Measurements from ENCODE around the gene LIPI. TPM values are rescaled to one million over a fixed set of nuclear protein-coding genes. Genes with fewer than 3 reads are reported as not detected.

The LIPI gene
- total and polyA plus RNA-seq, 12 donors, result not detected

- intact Hi-C loops (cut with DNase I), result loop anchor here in 1 of 10 donors (10.0 kb wide), 1 partner anchor 53 kb away; no protein-coding TSS in a partner anchor
Observed at GRCh38 chr21:14097881-14098499, 112.8 kb downstream of the LIPI start.

GRCh38 chr21:14096577-14096976 lies 114.2 kb downstream of the LIPI start:
- H3K36me3 ChIP-seq, result no peaks in the 10 kb centered on the region
- no peaks in the 10 kb centered on the region for H3K9me3 ChIP-seq
- WGBS, 2 donors, result 87 to 96% methylated on average over 6 of the region's 6 CpGs
- H3K27me3 ChIP-seq, result no peaks in the 10 kb centered on the region
- no peak overlapping the region for H3K4me3 ChIP-seq
- DNase-seq (no peak), ATAC-seq (no peak)
- H3K4me1 ChIP-seq, result no peaks in the 10 kb centered on the region
- no peak for TF ChIP-seq CTCF (IDR thresholded peaks at IDR 0.05)
- intact Hi-C loops (cut with DNase I), result loop anchor here in 1 of 10 donors (10.0 kb wide), 1 partner anchor 52 kb away; no protein-coding TSS in a partner anchor
- H3K27ac ChIP-seq, result no peak overlapping the region

More at GRCh38 chr21:14097881-14098499, 112.8 kb downstream of the LIPI start:
- no peaks in the 10 kb centered on the region for H3K36me3 ChIP-seq
- H3K27me3 ChIP-seq, result no peaks in the 10 kb centered on the region
- no peaks in the 10 kb centered on the region for H3K9me3 ChIP-seq
- H3K4me1 ChIP-seq, result no peaks in the 10 kb centered on the region
- no peak for TF ChIP-seq CTCF (IDR thresholded peaks at IDR 0.05)
- DNase-seq, result no peak
- ATAC-seq, result no peak
- H3K27ac ChIP-seq, result no peak overlapping the region
- no peak overlapping the region for H3K4me3 ChIP-seq
- WGBS, 2 donors, result 95 to 97% methylated on average over 2 of the region's 2 CpGs

GRCh38 chr21:14096172-14096571 lies 114.6 kb downstream of the LIPI start:
- Histone ChIP-seq H3K27ac (no peak overlapping the region), H3K4me1 (no peaks in the 10 kb centered on the region), H3K4me3 (no peak overlapping the region), H3K27me3 (no peaks in the 10 kb centered on the region), H3K36me3 (no peaks in the 10 kb centered on the region), H3K9me3 (no peaks in the 10 kb centered on the region)
- WGBS, 2 donors, result 73 to 84% methylated on average over 4 of the region's 4 CpGs
- no peak for DNase-seq
- ATAC-seq, result no peak
- no peak for TF ChIP-seq CTCF (IDR thresholded peaks at IDR 0.05)
- intact Hi-C loops (cut with DNase I), result loop anchor here in 1 of 10 donors (10.0 kb wide), 1 partner anchor 51 kb away; no protein-coding TSS in a partner anchor

GRCh38 chr21:14095056-14095455 lies 115.7 kb downstream of the LIPI start:
- 68 to 81% methylated on average over 2 of the region's 2 CpGs for WGBS, 2 donors

More at GRCh38 chr21:14095056-14095455, 115.7 kb downstream of the LIPI start:
- Histone ChIP-seq H3K27ac (no peak overlapping the region), H3K36me3 (no peaks in the 10 kb centered on the region), H3K9me3 (peaks cover 0 to 4% (median 0%) of the 10 kb centered on the region in 11 donors), H3K27me3 (no peaks in the 10 kb centered on the region), H3K4me3 (no peak overlapping the region), H3K4me1 (no peaks in the 10 kb centered on the region)
- ATAC-seq (no peak), DNase-seq (no peak)
- intact Hi-C loops (cut with DNase I), result loop anchor here in 1 of 10 donors (10.0 kb wide), 1 partner anchor 50 kb away; no protein-coding TSS in a partner anchor
- TF ChIP-seq CTCF (IDR thresholded peaks at IDR 0.05), result no peak
